C4-2B (cell line): ENCODE data around the gene PLA2R1.

Experiments
- H3K27ac ChIP-seq: fragments of 450-650 bp; 2 replicates; pipeline ENCODE4 v1.5.1; 2017
- CTCF ChIP-seq: fragments of 450-650 bp; conservative IDR thresholded peaks from 2 replicates; pipeline ENCODE4 v1.5.1; 2017; ENCODE audit warnings: mild to moderate bottlenecking
- ZFX ChIP-seq: fragments of 450-650 bp; IDR thresholded peaks from 2 replicates; pipeline ENCODE4 v1.6.1; 2017

Gene PLA2R1

GRCh38 chr2:159942146-159942545 lies 120.3 kb downstream of the PLA2R1 start:
- TF ChIP-seq ZFX: no peak
- no peak for TF ChIP-seq CTCF
- no peak overlapping the region for H3K27ac ChIP-seq

GRCh38 chr2:159941729-159942128 lies 120.7 kb downstream of the PLA2R1 start:
- TF ChIP-seq CTCF: no peak
- no peak for TF ChIP-seq ZFX
- no peak overlapping the region for H3K27ac ChIP-seq

GRCh38 chr2:159939946-159940345 lies 122.5 kb downstream of the PLA2R1 start:
- TF ChIP-seq CTCF: peak; percentile 61
- TF ChIP-seq ZFX: no peak
- no peak overlapping the region for H3K27ac ChIP-seq

- H3K27ac ChIP-seq: no peak overlapping the region
- TF ChIP-seq CTCF (no peak), ZFX (no peak)
Measured at GRCh38 chr2:159938395-159938794, 124.0 kb downstream of the PLA2R1 start.

- TF ChIP-seq ZFX (no peak), CTCF (no peak)
- H3K27ac ChIP-seq: no peak overlapping the region
Measured at GRCh38 chr2:159936471-159936870, 125.9 kb downstream of the PLA2R1 start.

- TF ChIP-seq CTCF: no peak
- TF ChIP-seq ZFX: no peak
- H3K27ac ChIP-seq: no peak overlapping the region
Measured at GRCh38 chr2:159933727-159934049, 128.7 kb downstream of the PLA2R1 start.

GRCh38 chr2:159933040-159933726 lies 129.2 kb downstream of the PLA2R1 start:
- TF ChIP-seq ZFX: no peak

GRCh38 chr2:159926695-159927094 lies 135.7 kb downstream of the PLA2R1 start:
- no peak overlapping the region for H3K27ac ChIP-seq
- no peak for TF ChIP-seq CTCF
- TF ChIP-seq ZFX: no peak

More at GRCh38 chr2:159933040-159933726, 129.2 kb downstream of the PLA2R1 start:
- H3K27ac ChIP-seq: no peak overlapping the region
